Panc1 (cell line): Measurements from ENCODE around the gene TMUB1. TPM values are rescaled to one million over a fixed set of nuclear protein-coding genes. Genes with fewer than 3 reads are reported as not detected.

ENCODE experiments used
- ATAC-seq: fragments of 200-7000 bp; cut with Tn5 transposase; 2 replicates; pipeline ENCODE4 v1.9.1; 2020; ENCODE audit warnings: mild to moderate bottlenecking, moderate library complexity
- BruUV-seq: library from RNA; stranded (reverse); fragments of 400-500 nt; replicated peaks from 2 replicates; lab custom pipeline; 2021; lab: Mats Ljungman, UMichigan
- CTCF ChIA-PET: fragments of 300-600 bp; sonication (Branson Sonifier 250); formaldehyde crosslinking; loops from one replicate; lab custom pipeline; 2022; ENCODE audit warnings: antibody characterized with exemption; lab: Charles Lee
- POLR2A ChIA-PET: fragments of 300-600 bp; sonication (Branson Sonifier 250); formaldehyde crosslinking; loops from one replicate; lab custom pipeline; 2022; ENCODE audit warnings: antibody characterized with exemption; lab: Charles Lee
- DNase-seq: peaks from one replicate; pipeline ENCODE4 v3.0.0-alpha.2; 2010; ENCODE audit warnings: low read depth, low spot score
- H3K27ac ChIP-seq: 2 replicates; pipeline ENCODE4 v1.5.1; 2011; ENCODE audit warnings: mild to moderate bottlenecking, low read length, inconsistent platforms
- H3K27me3 ChIP-seq: fragments of 200-500 bp; sonication (Bioruptor generic); 2 replicates; pipeline ENCODE4 v1.6.0; 2014; ENCODE audit warnings: low read length, inconsistent platforms; ENCODE audit not compliant: control insufficient read depth, insufficient read depth
- H3K36me3 ChIP-seq: fragments of 200-500 bp; sonication (Bioruptor generic); 2 replicates; pipeline ENCODE4 v1.5.1; 2014; ENCODE audit warnings: inconsistent platforms, mild to moderate bottlenecking, low read length, moderate library complexity; ENCODE audit not compliant: control insufficient read depth, insufficient read depth
- H3K4me1 ChIP-seq: 2 replicates; pipeline ENCODE4 v1.5.1; 2011; ENCODE audit warnings: inconsistent platforms, mild to moderate bottlenecking, low read length, moderate library complexity; ENCODE audit not compliant: control insufficient read depth, insufficient read depth
- H3K4me3 ChIP-seq, 2 experiments: 2 replicates each; pipeline ENCODE4 v1.5.1; 2011 to 2012; ENCODE audit warnings: low read depth in 2 of 2, low read length in 2 of 2, mild to moderate bottlenecking in 2 of 2, inconsistent platforms in 1 of 2, moderate library complexity in 1 of 2
- H3K9me3 ChIP-seq: fragments of 200-500 bp; sonication (Bioruptor generic); 2 replicates; pipeline ENCODE4 v1.5.1; 2014; ENCODE audit warnings: low read depth, mild to moderate bottlenecking, inconsistent platforms, low read length, moderate library complexity; ENCODE audit not compliant: control insufficient read depth, insufficient read depth
- POLR2AphosphoS5 ChIP-seq: IDR thresholded peaks from 2 replicates; pipeline ENCODE4 v1.6.1; 2012; ENCODE audit warnings: mild to moderate bottlenecking, low read depth, low read length, moderate library complexity
- SIN3A ChIP-seq: IDR thresholded peaks from 2 replicates; pipeline ENCODE4 v1.6.1; 2012; ENCODE audit warnings: low read depth, mild to moderate bottlenecking, low read length, moderate library complexity, borderline replicate concordance; ENCODE audit not compliant: insufficient read depth
- TCF7L2 ChIP-seq: IDR thresholded peaks from 2 replicates; pipeline ENCODE4 v1.6.1; 2011; ENCODE audit warnings: mild to moderate bottlenecking, low read depth, low read length, inconsistent platforms
- in situ Hi-C: cut with HindIII; loops from 2 replicates; pipeline ENCODE4 v1.10.0; 2016; ENCODE audit warnings: low sequenced_read_pairs, low pct_unique_long_range_greater_than_20kb
- intact Hi-C: fragments of 100-400 bp; cut with micrococcal nuclease; formaldehyde crosslinking; loops from one replicate; pipeline ENCODE4 v1.10.0; 2022; ENCODE audit not compliant: unreplicated experiment
- total RNA-seq: library from RNA; stranded (reverse); gene quantifications from one replicate; pipeline ENCODE4 v1.2.1, GENCODE V29; 2021; ENCODE audit not compliant: unreplicated experiment
- TF ChIP-seq, protein P1 (sequence below): fragments of 450-650 bp; IDR thresholded peaks from 2 replicates; pipeline ENCODE4 v1.5.1; 2017; ENCODE audit warnings: mild to moderate bottlenecking
- TF ChIP-seq, protein P2 (sequence below), 2 experiments: IDR thresholded peaks; 2 replicates each; pipeline ENCODE4 v1.6.1; 2011 to 2012; ENCODE audit warnings: low read depth in 2 of 2, control low read depth in 1 of 2, low read length in 1 of 2, mild to moderate bottlenecking in 1 of 2, moderate library complexity in 1 of 2; ENCODE audit not compliant: insufficient read depth in 1 of 2

The TMUB1 gene
- total RNA-seq, 1 experiment from 2014 or later, result 112 TPM

DNA sequence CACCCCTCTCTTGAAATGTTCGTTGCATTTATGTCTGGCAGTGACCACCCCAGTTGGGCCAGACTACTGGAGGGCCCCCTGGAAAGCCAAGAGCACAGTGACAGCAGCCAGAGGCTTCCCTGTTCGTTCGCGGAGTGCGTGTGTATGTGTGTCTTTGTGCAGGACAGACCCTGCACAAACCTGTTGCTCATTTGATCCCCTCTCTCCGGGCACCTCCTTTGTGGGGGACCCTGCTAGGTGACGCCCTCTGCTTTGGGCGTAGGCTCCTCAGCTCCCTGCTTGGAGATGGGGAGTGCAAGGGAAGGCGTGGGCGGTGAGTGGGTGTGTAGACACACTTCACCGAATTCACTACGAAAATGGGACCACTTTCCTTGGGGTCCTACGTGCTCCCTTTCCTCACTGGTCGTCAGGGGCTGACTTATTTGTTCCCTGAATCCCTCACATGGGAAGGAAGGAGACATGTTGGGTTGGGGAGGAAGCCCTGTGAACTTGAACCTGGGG lies 41.7 kb upstream of the TMUB1 start:
- DNase-seq, result no peak
- no TSS peak for BruUV-seq
- H3K4me1 ChIP-seq, result no peaks in the 10 kb centered on the region
- no peaks in the 10 kb centered on the region for H3K27me3 ChIP-seq
- TF ChIP-seq, protein P1, sequence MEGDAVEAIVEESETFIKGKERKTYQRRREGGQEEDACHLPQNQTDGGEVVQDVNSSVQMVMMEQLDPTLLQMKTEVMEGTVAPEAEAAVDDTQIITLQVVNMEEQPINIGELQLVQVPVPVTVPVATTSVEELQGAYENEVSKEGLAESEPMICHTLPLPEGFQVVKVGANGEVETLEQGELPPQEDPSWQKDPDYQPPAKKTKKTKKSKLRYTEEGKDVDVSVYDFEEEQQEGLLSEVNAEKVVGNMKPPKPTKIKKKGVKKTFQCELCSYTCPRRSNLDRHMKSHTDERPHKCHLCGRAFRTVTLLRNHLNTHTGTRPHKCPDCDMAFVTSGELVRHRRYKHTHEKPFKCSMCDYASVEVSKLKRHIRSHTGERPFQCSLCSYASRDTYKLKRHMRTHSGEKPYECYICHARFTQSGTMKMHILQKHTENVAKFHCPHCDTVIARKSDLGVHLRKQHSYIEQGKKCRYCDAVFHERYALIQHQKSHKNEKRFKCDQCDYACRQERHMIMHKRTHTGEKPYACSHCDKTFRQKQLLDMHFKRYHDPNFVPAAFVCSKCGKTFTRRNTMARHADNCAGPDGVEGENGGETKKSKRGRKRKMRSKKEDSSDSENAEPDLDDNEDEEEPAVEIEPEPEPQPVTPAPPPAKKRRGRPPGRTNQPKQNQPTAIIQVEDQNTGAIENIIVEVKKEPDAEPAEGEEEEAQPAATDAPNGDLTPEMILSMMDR, result no peak
- no peak for TF ChIP-seq SIN3A
- no peak for TF ChIP-seq TCF7L2
- TF ChIP-seq, protein P2, sequence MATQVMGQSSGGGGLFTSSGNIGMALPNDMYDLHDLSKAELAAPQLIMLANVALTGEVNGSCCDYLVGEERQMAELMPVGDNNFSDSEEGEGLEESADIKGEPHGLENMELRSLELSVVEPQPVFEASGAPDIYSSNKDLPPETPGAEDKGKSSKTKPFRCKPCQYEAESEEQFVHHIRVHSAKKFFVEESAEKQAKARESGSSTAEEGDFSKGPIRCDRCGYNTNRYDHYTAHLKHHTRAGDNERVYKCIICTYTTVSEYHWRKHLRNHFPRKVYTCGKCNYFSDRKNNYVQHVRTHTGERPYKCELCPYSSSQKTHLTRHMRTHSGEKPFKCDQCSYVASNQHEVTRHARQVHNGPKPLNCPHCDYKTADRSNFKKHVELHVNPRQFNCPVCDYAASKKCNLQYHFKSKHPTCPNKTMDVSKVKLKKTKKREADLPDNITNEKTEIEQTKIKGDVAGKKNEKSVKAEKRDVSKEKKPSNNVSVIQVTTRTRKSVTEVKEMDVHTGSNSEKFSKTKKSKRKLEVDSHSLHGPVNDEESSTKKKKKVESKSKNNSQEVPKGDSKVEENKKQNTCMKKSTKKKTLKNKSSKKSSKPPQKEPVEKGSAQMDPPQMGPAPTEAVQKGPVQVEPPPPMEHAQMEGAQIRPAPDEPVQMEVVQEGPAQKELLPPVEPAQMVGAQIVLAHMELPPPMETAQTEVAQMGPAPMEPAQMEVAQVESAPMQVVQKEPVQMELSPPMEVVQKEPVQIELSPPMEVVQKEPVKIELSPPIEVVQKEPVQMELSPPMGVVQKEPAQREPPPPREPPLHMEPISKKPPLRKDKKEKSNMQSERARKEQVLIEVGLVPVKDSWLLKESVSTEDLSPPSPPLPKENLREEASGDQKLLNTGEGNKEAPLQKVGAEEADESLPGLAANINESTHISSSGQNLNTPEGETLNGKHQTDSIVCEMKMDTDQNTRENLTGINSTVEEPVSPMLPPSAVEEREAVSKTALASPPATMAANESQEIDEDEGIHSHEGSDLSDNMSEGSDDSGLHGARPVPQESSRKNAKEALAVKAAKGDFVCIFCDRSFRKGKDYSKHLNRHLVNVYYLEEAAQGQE (IDR thresholded peaks at IDR 0.05; ENCODE audit: insufficient read depth in 1 of 2, low read depth in 2 of 2, low read length in 1 of 2), result no peak
- TF ChIP-seq POLR2AphosphoS5, result no peak
- no peaks in the 10 kb centered on the region for H3K36me3 ChIP-seq
- ChIA-PET CTCF (interaction anchor here (0.6 kb wide), 1 partner anchor 118 kb away, joined by 6 read pairs; no protein-coding TSS in a partner anchor), POLR2A (no interaction called here)
- H3K4me3 ChIP-seq, result no peak overlapping the region
- no peak overlapping the region for H3K27ac ChIP-seq
- ATAC-seq, result no peak
- in situ Hi-C loops (no loop called here), intact Hi-C loops (loop anchor here (1.0 to 5.0 kb wide), 2 partner anchors 47 to 177 kb away; no protein-coding TSS in a partner anchor)
- H3K9me3 ChIP-seq, result no peaks in the 10 kb centered on the region

DNA sequence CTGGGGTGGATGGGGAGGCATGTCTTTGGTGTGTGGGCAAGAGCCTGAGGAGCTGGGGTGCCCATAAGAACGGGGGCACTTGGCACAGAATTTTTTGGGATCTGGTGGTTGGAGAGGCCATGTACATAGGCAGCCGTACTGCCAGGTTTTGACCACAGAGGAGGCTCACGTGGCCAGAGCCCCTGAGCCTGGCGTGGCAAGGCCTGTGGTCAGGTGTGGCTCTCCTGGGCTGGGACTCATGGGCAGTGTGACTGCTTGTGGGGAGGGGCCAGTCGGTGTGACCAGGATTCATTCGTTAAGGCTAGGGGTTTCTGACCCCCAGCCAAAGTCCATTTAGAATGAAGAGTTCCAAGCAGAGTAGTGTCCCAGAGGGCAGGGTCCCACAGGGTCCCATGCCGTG lies 41.2 kb upstream of the TMUB1 start:
- BruUV-seq, result no TSS peak
- CTCF ChIA-PET, result interaction anchor here (1.0 to 1.2 kb wide), 3 partner anchors 17 to 46 kb away, joined by 4 to 6 read pairs (median 6); no protein-coding TSS in a partner anchor
- intact Hi-C loops, result loop anchor here (1.0 to 5.0 kb wide), 2 partner anchors 48 to 178 kb away; no protein-coding TSS in a partner anchor
- POLR2A ChIA-PET, result no interaction called here
- Histone ChIP-seq H3K27me3 (no peaks in the 10 kb centered on the region), H3K9me3 (no peaks in the 10 kb centered on the region), H3K4me3 (no peak overlapping the region), H3K4me1 (no peaks in the 10 kb centered on the region), H3K36me3 (no peaks in the 10 kb centered on the region), H3K27ac (no peak overlapping the region)
- DNase-seq (no peak), ATAC-seq (no peak)
- TF ChIP-seq POLR2AphosphoS5, result no peak
- no peak for TF ChIP-seq SIN3A
- no peak for TF ChIP-seq TCF7L2
- TF ChIP-seq, protein P2 (IDR thresholded peaks at IDR 0.05; ENCODE audit: insufficient read depth in 1 of 2, low read depth in 2 of 2, low read length in 1 of 2), result no peak
- TF ChIP-seq, protein P1, result no peak
- in situ Hi-C loops, result no loop called here
